ENCODE data around the gene BCL7A.
"Not testable (repeated sequence)": the region's sequence is repeated elsewhere in the genome, so short reads cannot be mapped to it uniquely, and the experiment has no call there.

BCL7A gene

GRCh38 chr12:122096591-122097149 lies 75.0 kb downstream of the BCL7A start:
- no peak for DNase-seq

- no peak for DNase-seq
Measured at GRCh38 chr12:122097584-122097926, 75.9 kb downstream of the BCL7A start.

GRCh38 chr12:122097927-122098756 lies 76.5 kb downstream of the BCL7A start:
- DNase-seq = no peak

GRCh38 chr12:122099280-122099749 lies 77.6 kb downstream of the BCL7A start:
- DNase-seq = no peak

- no peak for DNase-seq
Measured at GRCh38 chr12:122099856-122100255, 78.2 kb downstream of the BCL7A start.

- no peak for DNase-seq
Measured at GRCh38 chr12:122100568-122100967, 78.9 kb downstream of the BCL7A start.

GRCh38 chr12:122102331-122102730 lies 80.6 kb downstream of the BCL7A start:
- no peak for DNase-seq

- no peak for DNase-seq
Measured at GRCh38 chr12:122104844-122105243, 83.2 kb downstream of the BCL7A start.

- DNase-seq = not testable (repeated sequence)
Measured at GRCh38 chr12:122105496-122105895, 83.8 kb downstream of the BCL7A start.

- DNase-seq = no peak
Measured at GRCh38 chr12:122106843-122107242, 85.2 kb downstream of the BCL7A start.

GRCh38 chr12:122107261-122107660 lies 85.6 kb downstream of the BCL7A start:
- DNase-seq = no peak

- no peak for DNase-seq
Measured at GRCh38 chr12:122111089-122111641, 89.5 kb downstream of the BCL7A start.
